22Rv1 (cell line): Measurements from ENCODE around the gene STAG3.
A peak's percentile ranks its signal among the peaks of the same experiment; 100 is the strongest.

ENCODE experiments used
- H3K27ac ChIP-seq: fragments of 450-650 bp; 2 replicates; pipeline ENCODE4 v1.5.1; 2017
- CTCF ChIP-seq: fragments of 450-650 bp; IDR thresholded peaks from 2 replicates; pipeline ENCODE4 v1.5.1; 2017; ENCODE audit warnings: mild to moderate bottlenecking
- ZFX ChIP-seq: fragments of 450-650 bp; IDR thresholded peaks from 2 replicates; pipeline ENCODE4 v1.6.1; 2017; ENCODE audit warnings: antibody characterized with exemption, borderline replicate concordance

Gene STAG3

GRCh38 chr7:100157334-100158228 is 20.1 kb upstream of the STAG3 start:
- TF ChIP-seq ZFX (no peak), CTCF (no peak)
- peak overlapping the region; percentile 91 for H3K27ac ChIP-seq

- no peak for TF ChIP-seq ZFX
- TF ChIP-seq CTCF, result no peak
Measured at GRCh38 chr7:100158229-100159098, 19.3 kb upstream of the STAG3 start, which contains the start of gene TRAPPC14. TSS of gene TRAPPC14 (minus strand) at chr7:100158723. CDS start at chr7:100158499, 224 bp downstream.

GRCh38 chr7:100159099-100159623 is 18.6 kb upstream of the STAG3 start:
- TF ChIP-seq CTCF (no peak), ZFX (no peak)
- peak overlapping the region; percentile 91 for H3K27ac ChIP-seq

More at GRCh38 chr7:100158229-100159098, 19.3 kb upstream of the STAG3 start, which contains the start of gene TRAPPC14:
- peak within 1 kb of the TSS; percentile 91 for H3K27ac ChIP-seq

- H3K27ac ChIP-seq, result 0 out of 2 replicates have a peak overlapping the region, but pooled peaks have one; percentile 91
- TF ChIP-seq ZFX (no peak), CTCF (no peak)
Measured at GRCh38 chr7:100160067-100160466, 17.7 kb upstream of the STAG3 start.

GRCh38 chr7:100163006-100163531 is 14.6 kb upstream of the STAG3 start:
- TF ChIP-seq ZFX, result no peak
- no peak for TF ChIP-seq CTCF
- H3K27ac ChIP-seq, result peak overlapping the region; percentile 64

GRCh38 chr7:100163871-100164270 is 13.8 kb upstream of the STAG3 start:
- peak overlapping the region; percentile 64; the same call in 1 of the 2 replicates for H3K27ac ChIP-seq
- no peak for TF ChIP-seq ZFX
- TF ChIP-seq CTCF, result no peak
